Cardiac fibroblast (primary cell): Measurements from ENCODE around the gene SLC7A8.

ENCODE experiments used
- DNase-seq, 2 donors: peaks; one replicate each; pipeline versions ENCODE4 v3.0.0 to v3.0.0-alpha.2; 2010; ENCODE audit warnings: low read depth in 2 of 2
- H3K4me3 ChIP-seq, 2 donors: replicated peaks in 1 of 2; 1 replicate in 1 of 2; 2 replicates in 1 of 2; pipeline ENCODE4 v1.5.1; 2011; ENCODE audit warnings: low read depth in 2 of 2, low read length in 2 of 2, mild to moderate bottlenecking in 2 of 2, moderate library complexity in 1 of 2
- TF ChIP-seq, protein P1 (sequence below): IDR thresholded peaks from one replicate; pipeline ENCODE4 v1.5.1; 2011; ENCODE audit warnings: low read depth, mild to moderate bottlenecking, low read length, inconsistent platforms

Gene SLC7A8

DNA sequence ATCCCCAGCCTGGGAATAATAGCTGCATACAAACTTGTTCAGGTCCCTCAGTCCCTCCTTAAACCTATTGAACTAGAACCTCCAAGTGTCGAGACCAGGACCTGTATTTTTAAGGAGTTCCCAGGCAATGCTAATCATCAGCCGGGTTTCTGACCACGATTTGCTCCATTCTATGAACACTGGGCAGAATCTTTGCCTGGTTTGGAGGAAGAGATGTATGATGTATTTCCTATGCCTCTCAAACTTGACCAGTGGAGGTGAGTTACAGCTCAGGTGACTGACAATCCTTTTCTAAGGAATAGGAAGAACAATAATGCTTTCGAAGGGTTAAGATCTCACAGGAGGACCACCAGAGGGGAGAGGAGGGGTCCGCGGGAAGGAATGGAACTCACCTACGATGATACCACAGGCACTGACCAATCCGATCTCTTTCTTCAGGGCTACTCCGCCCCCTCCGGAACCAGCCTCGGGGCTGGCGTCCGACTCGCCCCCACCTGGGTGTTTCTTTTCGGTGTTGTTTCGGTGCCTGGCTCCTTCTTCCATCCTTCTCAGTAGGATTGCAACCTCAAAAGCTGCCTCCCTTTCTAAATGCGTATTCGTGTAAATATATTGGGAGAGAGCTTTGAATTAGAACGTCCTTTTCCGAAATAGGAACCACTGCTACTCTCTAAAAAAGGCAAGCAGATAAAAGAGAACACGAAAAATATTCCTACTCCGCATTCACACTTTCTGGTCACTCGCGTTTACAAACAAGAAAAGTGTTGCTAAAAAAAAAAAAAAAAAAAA is 895 bp downstream of the SLC7A8 start:
- H3K4me3 ChIP-seq, result peak overlapping the region; percentile 21 to 32
- TF ChIP-seq, protein P1, sequence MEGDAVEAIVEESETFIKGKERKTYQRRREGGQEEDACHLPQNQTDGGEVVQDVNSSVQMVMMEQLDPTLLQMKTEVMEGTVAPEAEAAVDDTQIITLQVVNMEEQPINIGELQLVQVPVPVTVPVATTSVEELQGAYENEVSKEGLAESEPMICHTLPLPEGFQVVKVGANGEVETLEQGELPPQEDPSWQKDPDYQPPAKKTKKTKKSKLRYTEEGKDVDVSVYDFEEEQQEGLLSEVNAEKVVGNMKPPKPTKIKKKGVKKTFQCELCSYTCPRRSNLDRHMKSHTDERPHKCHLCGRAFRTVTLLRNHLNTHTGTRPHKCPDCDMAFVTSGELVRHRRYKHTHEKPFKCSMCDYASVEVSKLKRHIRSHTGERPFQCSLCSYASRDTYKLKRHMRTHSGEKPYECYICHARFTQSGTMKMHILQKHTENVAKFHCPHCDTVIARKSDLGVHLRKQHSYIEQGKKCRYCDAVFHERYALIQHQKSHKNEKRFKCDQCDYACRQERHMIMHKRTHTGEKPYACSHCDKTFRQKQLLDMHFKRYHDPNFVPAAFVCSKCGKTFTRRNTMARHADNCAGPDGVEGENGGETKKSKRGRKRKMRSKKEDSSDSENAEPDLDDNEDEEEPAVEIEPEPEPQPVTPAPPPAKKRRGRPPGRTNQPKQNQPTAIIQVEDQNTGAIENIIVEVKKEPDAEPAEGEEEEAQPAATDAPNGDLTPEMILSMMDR, result no peak
- DNase-seq, result no peak

DNA sequence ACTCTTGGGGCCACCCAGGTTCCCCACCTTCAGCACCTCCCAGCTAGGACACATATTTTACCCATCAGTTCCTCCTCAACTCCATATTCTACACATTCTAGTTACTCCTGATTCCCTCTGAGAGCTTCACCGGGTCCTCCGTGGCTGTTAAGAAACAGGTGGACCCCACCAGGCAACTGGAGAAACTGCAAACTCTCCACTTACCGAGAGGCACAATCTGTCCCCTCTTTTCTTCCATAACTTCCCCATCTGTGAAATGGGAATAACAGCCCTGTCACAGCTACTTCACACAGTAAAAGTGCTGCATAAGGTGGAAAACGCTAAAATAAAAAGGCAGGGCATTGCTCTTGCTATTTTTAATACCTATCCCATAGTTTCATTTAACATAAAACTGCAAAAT is 1.5 kb downstream of the SLC7A8 start:
- TF ChIP-seq, protein P1, result no peak
- H3K4me3 ChIP-seq, result no peak overlapping the region
- no peak for DNase-seq

DNA sequence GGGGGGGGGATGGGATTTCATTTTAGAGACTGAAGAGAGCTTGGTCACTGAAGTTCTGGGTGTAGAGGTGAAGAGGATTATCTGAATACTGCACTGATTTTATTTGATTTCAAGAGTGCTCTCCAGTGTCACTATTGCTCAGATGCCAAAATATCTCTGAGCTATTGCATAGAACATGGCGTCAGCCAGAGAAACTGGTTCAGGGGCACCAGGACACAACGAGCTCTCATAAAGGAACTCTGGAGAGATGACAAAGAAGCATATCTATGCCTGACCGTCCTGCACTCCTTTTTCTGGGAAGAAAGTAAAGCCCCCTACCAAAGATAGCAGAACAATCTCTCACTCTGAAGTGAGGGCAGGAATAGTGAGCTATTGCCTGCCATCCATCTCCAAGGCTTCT is 2.0 kb downstream of the SLC7A8 start:
- no peak overlapping the region for H3K4me3 ChIP-seq
- no peak for DNase-seq
- TF ChIP-seq, protein P1, result no peak

DNA sequence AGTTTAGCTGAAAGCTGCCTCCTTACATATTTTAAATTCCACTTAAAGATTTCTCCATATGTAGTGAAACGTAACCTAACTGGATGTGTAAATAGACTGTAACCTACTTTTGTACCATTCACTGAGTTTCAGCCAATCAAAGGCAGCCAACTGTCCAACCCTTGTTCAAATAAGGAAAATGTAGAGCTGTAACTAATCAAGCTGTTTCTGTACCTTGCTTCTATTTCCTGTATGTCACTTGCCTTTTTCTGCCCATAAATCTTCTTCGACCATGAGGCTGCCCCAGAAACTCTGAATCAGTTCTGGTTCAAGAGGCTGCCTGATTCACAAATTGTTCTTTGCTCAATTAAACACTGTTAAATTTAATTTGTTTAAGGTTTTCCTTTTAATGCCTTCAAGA is 6.3 kb downstream of the SLC7A8 start:
- TF ChIP-seq, protein P1, result no peak
- no peak for DNase-seq
- H3K4me3 ChIP-seq, result no peak overlapping the region

DNA sequence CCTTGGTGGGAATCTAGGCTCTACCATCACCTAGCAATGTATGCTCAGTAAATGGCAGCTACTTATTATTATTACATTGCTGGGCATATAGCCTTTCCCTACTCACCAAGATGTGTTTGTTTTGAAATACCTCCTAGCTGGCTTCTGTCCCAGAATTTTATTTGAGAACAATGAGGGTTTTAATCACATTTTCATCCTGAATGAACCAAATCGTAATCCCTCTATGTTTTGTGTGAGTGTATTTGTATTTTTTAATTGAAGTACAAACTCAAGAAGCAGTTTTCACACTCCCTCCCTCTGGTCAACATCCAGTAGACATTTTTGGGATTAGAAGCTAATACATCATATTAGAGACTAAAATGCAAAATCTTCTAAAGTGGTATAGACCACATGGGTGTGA is 7.6 kb downstream of the SLC7A8 start:
- peak; percentile 48 to 79 for DNase-seq
- H3K4me3 ChIP-seq, result no peak overlapping the region
- TF ChIP-seq, protein P1, result no peak

DNA sequence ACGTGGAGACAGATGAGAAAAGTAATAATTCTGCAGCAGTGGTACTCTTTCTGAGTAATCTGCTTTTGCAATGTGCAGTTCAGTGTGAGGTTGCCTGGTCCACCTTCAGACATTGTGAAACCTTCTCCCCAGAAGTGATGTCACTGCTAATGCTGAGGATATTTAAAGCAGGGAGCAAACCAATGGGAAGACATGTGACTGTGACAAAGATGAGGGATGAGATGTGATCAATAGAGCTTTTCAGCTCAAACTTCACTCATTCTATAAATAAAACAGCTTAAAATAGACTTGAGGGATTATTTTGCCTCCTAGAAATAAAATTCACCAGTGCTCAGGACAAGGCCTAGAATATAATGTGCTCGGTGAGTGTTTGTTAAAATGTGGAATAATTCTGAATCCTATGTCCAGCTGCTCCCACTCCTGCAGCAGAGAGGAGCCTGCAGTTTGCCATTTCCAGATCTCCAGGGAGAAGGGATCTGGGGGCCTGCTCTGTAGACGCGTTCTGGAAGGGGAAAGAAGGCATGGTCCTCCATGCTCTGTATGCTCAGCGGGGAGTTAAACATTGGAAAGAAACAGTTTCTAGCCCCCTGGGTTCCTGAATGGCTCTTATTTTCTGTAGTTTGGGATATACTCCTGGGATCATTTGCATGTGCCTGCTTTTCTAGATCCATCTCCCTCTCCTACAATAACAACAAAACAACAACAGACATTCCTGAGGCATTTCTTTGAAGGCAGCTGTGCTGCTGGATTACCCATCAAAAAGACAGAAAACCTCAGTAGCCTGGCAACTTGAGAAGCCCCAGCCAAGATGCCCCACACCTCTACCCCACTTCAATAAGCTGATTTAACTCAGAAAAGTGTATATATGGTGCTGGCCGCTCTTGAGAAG is 8.9 kb downstream of the SLC7A8 start:
- TF ChIP-seq, protein P1, result no peak
- no peak overlapping the region for H3K4me3 ChIP-seq
- peak; percentile 61 to 62 for DNase-seq
